GM21515 (cell line): ENCODE measurements around the gene GALNS.

ENCODE experiments used
- ATAC-seq: cut with Tn5 transposase; IDR thresholded peaks from one replicate; pipeline ENCODE4 v1.9.1; 2021; ENCODE audit not compliant: unreplicated experiment

The GALNS gene

DNA sequence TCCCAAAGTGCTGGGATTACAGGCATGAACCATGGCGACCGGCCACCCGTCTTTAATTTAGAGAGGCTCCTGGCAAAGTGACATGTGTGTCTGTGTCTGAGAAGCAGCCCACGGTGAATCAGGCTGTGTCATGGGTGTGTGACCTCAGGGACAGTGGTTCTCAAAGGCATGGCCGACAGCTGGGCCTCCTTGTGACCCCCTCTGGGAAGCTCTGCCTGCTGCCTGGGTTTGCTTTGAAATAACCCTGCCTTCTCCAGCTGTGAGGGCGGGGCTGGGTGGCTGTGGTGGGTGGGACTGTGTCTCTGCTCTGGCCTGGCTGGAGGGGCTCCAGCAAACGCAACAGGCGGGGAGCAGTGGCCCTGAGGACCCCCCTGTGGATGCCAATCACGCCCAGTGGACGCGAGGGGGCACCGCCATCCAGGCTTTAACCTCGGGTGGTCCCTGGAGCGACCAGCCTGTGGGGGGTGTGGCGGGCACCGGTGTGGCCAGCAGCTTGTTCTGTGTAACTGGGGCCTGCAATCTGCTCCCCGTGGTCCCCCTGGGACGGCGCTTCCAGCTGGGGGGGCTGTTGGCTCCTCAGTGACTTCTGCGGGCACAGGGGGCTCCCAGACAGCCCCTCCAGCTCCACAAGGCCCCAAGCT, 36.2 kb downstream of the GALNS start:
- no peak for ATAC-seq

GRCh38 chr16:88819126-88819525, 37.6 kb downstream of the GALNS start:
- ATAC-seq: no peak

DNA sequence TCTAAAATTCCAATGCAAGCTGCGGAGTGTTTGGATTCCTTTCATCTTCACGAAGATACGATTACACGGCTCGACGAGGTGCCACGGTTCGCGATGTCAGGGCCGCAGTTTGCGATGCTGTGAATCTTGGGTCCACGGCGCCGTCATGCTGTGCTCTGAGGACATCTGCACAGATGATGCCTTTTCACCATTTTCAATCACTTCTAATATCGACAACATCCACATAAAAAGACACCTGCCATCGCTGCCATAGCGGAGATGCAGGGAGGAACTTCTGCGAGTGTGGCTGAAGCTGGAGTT, 38.2 kb downstream of the GALNS start:
- no peak for ATAC-seq

- no peak for ATAC-seq
Measured at GRCh38 chr16:88817785-88818574, 38.8 kb downstream of the GALNS start.

GRCh38 chr16:88816736-88817535, 39.8 kb downstream of the GALNS start:
- no peak for ATAC-seq

DNA sequence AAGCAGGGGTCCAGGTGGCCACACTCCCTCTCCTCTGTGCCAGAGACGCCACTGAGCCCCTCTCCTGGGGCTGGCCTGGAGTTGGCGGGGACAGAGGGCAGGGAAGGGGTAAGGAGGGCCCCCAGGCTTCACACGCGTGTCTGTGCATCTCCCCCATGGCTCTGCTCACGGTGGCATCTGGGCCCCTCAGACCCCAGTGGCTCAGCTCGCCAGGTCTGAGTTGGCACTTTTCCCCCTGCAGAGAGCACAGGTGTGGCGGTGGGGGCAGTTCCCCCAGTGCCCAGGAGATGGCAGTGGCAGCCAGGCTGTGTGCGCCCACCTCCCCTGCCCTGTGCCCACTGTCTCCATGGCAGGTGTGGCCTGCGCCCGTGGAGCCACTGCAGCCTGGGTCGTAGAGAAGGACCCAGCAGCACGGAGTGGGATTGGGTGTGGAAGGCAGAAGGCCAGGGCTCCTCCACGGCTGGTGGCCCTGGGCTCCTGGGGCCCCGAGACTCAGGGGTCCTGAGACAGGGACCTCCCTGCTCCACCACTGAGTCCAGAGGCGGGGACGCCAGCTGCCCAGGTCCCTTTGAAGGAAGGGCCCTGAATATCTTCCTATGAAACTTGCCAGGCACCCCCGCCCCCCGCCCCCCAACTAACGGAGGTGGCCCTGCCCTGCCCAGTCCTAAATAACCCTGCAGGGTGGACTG, 40.7 kb downstream of the GALNS start:
- no peak for ATAC-seq

DNA sequence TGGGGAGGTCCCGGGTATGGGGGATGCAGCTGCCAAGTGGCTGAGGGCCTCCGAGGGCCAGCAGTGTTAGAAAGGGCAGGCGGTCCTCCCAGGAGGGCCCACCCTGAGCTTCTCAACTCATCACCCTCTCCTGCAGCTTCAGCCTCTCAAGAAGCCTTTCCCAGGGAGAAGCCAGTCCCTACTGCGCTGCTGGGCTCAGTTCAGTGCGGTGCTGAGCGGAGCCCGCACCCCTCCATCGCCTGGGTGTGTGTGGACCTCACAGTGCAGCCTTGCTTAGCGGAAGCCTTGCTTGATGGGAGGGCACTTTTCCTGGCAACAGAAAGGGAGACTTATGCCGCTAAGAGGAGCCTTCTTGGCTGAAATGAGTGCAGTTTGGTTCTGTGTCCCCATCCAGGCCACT, 41.5 kb downstream of the GALNS start:
- ATAC-seq: no peak

DNA sequence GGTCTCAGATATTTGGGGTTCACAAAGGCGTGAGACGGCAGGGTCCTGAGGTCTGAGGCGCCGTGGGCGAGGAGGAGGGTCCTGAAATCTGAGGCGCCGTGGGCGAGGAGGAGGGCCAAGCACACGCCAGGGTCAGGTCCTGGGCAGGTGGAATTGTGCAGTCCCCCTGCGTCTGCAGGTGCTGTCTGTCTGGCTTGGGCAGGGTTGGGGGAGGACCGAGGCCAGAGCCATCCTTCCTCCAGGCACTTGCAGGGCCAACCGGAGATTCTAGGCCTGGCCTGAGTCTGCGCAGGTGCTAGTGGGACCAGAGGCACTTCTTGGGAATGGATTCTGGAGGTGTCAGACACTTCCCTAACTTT, 42.6 kb downstream of the GALNS start:
- ATAC-seq: no peak

DNA sequence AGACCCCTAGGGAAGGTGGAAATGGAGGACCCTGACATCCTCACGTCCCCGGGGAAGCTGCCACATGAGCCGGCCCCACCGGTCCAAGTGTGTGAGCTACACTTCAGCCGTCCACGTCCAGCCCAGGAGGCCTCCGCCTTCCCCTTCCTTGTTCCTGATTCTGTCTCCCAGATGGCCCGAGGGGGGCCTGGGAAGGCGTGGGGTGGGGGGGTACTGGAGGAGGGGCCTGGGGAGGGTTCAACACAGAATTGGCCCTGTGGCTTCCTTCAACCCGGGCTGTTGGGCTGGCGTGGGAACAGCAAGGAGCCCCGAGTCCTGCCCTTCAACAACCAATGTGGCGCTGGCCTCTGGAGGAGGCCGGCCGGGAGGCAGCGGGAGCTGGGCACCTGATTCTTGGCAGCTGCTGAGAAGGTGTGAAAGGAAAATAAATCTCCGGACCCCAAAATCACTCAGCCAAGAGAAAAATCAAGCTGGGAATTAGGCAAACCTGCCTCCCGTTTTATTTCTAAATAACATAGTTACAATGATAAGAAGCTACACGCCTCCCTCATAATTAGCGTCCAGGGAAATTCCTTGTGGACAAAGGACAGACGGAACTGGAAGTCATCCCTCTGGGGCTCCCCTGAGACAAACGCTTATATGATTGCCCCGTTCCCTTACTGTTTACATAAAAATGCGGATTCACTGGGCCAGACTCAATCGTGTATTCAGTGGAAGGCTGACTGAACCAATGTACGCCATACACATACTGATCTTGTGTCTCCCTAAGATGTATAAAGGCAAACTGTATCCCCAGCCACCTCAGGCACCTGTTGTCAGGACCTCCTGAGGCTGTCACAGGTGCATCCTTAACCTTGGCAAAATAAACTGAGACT, 43.2 kb downstream of the GALNS start:
- no peak for ATAC-seq

- ATAC-seq: no peak
Measured at GRCh38 chr16:88812513-88813268, 44.1 kb downstream of the GALNS start.

DNA sequence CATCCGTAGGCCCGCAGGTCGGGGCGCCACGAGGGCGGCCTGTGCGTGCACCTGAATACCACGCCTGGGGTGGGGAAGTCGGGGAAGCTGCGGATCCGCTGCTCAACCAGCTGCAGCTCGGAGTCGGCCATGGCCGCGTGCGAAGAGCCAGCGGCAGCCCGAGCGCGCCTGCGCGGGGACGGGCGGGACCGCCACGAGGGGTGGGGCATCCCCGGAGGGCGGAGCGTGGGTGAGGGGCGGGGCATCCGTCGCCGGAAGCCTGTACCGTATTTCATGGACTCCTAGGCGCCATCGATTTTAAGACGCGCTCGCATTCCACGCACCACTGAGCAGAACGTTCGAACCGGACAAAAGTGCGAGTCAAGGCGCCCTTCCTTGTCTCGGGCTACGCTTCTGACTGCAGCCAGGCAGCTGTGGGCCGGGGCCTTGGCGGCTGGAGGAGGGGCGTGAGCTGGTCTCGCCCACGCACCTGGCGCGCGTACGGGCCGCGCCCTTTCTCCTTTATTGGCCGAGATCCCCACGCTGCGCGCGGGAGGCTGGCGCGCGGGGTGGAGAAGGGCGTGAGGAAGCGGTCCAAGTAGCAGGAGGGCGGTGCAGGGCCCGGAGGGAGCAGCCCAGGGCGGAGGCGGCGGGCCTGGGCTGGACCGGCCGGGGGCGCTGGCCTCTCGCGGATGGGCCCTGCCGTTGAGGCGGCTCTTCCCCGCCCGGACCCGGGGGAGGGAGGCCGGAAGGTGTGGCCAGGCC, 44.8 kb downstream of the GALNS start, which contains the start of gene APRT:
TSS of gene APRT (minus strand) at position 160 of the 744 bp plus-strand sequence. CDS start at position 131, 29 bp downstream.
- ATAC-seq: peak; percentile 57

DNA sequence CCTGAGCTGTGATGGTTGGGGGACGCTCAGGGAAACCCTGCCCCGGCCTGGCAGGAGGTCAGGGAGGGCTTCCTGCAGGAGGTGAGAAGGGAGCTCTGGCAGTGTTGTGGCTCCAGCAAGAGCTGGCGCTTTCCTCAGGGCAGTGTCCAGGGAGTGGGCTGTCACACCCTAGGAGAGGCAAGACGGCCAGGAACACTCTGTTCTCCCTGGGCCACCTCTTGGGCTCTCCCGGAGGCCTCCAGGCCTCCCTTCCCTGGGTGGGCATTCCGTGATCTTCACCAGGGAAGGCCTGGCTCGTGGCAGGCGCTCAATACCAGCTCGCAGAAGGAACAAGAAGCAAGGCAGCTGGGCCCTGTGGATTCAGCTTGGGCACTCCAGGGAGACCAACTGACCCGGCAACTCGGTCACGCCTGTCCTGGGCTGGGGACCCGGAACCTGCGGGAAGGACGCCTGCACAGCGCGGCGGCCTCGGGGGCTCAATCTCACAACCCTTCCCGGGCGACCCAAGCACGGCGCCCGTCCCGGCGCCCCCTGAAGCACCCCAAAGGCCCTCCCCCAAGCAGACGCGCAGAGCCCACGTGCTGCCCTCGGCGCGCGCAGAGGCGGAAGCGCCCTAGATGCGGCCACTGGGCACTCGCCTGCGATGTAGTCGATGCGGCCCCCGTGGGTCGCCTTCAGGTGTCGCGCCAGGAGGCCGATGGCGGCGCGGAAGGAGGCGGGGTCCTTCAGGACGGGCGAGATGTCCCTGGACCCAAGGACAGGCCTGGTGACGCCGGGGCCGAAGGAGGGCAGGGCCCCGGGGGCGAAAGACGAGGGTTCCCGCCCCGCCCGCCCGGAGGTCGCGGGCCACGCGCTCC, 45.6 kb downstream of the GALNS start:
- peak; percentile 47 for ATAC-seq

DNA sequence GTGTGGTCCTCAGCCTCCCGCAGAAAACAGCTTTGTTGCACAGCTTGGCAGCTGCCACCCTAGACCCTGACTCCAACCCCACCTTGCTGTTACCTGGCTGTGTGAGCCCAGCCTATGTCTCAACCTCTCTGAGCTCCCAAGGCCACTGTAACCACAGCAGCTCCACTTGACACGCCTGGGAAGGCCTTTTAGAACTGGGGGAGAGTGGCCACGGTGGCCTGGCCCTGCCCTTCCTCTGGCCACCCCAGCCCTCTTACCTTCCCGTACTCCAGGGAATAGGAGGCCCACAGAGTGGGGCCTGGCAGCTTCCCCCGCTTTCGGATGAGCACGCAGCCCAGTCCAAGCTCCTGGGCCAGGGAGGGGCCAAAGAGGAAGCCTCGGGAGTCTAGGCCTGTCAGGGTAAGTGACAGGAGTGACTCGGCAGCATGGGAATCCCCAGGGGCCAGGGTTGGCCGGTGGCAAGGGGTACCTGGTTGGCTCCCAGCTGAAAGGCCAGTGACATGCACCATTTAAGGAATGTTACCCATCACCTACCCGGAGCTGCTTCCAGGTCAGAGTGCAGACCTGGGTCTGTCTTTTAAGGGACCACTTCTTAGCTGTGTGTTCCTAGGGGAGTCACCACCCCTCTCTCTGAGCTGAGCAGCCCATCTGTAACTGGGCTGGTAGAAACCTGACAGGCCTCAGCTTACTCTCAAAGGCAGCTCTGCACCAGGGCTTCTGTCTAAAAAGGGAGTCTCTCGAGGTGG, 46.4 kb downstream of the GALNS start:
- no peak for ATAC-seq

- ATAC-seq: no peak
Measured at GRCh38 chr16:88809676-88810165, 47.0 kb downstream of the GALNS start.

DNA sequence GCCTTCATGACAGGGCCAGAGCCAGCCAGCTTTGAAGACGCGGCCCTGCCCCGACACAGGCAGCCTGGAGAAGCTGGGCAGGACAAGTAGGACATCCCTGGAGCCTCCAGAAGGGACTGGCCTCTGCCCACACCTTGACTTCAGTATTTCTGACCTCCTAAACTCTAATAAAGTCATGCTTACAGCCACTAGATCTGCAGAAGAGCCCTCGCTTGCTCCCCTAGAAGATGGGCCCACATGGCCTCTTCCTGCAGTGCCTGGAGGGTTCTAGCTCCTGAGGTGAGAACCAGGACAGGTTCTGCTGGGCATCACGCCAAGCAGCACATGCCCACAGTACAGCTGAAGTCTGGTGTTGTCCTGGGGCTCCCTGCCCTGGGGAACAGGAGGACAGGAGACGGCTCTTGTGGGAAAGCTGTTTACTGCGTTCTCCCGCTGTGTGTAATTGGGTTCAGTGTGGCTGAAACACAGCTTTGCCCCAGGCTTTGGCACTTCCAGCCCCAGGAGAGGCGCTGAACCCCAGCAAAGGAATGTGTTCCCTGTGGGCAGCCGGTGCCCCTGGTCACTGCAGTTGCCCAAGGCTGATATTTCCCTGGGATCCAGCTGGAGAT, 47.6 kb downstream of the GALNS start:
- ATAC-seq: no peak

DNA sequence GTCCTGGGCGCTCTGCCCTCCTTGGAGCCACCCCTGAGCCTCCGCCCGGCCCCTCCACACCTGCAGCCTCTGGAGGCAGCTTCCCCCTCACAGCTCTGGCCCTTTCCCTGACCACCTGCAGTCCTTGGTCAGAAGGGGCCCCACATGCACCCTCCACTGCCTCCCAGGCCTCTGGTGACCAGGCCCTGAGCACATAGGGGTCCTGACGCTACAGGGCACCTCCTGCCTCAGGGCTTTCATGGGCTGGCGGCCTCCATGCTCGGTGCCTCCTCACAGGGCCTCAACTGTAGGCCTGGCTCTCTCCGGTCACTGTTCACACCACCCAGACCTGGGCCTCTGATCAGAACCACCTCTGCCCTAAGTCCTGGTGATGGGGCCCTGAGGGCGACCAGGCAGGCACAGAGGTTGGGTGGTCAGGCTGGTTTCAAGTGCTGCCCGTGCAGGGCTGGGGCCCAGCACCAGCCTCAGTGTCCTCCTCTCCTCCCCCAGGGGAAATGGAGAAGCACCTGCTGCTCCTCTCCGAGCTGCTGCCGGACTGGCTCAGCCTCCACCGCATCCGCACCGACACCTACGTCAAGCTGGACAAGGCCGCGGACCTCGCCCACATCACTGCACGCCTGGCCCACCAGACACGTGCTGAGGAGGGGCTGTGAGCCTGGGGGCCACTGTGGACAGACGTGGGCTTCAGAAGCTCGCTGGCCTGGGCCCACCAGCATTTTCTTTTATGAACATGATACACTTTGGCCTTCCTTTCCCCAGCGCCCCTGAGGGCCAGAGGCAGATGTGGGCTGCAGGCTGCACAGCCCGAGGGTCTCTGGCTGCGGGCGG, 48.9 kb downstream of the GALNS start:
- no peak for ATAC-seq
